HepG2 (cell line): ENCODE measurements around the gene ADAMTS14. TPM values are rescaled to one million over a fixed set of nuclear protein-coding genes. Genes with fewer than 3 reads are reported as not detected.

ENCODE experiments used
- ATAC-seq: fragments of 200-7000 bp; cut with Tn5 transposase; 3 replicates; pipeline ENCODE4 v1.9.1; 2020; ENCODE audit warnings: mild to moderate bottlenecking, moderate library complexity
- BruUV-seq: library from RNA; stranded (reverse); fragments of 400-500 nt; replicated peaks from 2 replicates; lab custom pipeline; 2021; lab: Mats Ljungman, UMichigan
- CTCF ChIA-PET: fragments of 300-600 bp; formaldehyde crosslinking; extraction: SDS; loops from one replicate; lab custom pipeline; 2021; ENCODE audit warnings: low total read pairs, inconsistent platforms, low intra/inter-chr PET ratio; lab: Yijun Ruan, JAX
- POLR2A ChIA-PET: fragments of 350-600 bp; sonication (Branson Sonifier 250); formaldehyde crosslinking; loops from one replicate; lab custom pipeline; 2020; ENCODE audit warnings: antibody characterized with exemption, inconsistent platforms; lab: Yijun Ruan, JAX
- DNase-seq: peaks from one replicate; pipeline ENCODE4 v3.0.0-alpha.2; 2015; ENCODE audit warnings: low spot score
- FAIRE-seq: peaks from 3 replicates; lab custom pipeline; 2011; peaks lifted over from hg19 to GRCh38; lab: Jason Lieb, UNC
- H2AFZ ChIP-seq: one replicate; pipeline ENCODE4 v1.6.1; 2011; ENCODE audit warnings: low read length, inconsistent platforms
- H3K27ac ChIP-seq: fragments of 300-600 bp; 3 replicates; pipeline ENCODE4 v1.8.0; 2011; ENCODE audit warnings: mixed run types, mild to moderate bottlenecking, mixed read lengths, low read length, inconsistent platforms; ENCODE audit not compliant: insufficient read depth; ENCODE audit errors: extremely low read length
- H3K27me3 ChIP-seq, 2 experiments: fragments of 200-600 bp in 1 of 2; 2 replicates in 1 of 2; 3 replicates in 1 of 2; pipeline versions ENCODE4 v1.6.0 to v1.8.0; 2011; ENCODE audit warnings: low read length in 2 of 2, mild to moderate bottlenecking in 2 of 2, moderate library complexity in 2 of 2, inconsistent platforms in 1 of 2; ENCODE audit not compliant: insufficient read depth in 2 of 2, control insufficient read depth in 1 of 2
- H3K36me3 ChIP-seq, 2 experiments: fragments of 200-600 bp in 1 of 2; replicated peaks in 1 of 2; 2 replicates in 1 of 2; 3 replicates in 1 of 2; pipeline versions ENCODE4 v1.5.1 to v1.8.0; 2011; ENCODE audit warnings: low read length in 2 of 2, inconsistent platforms in 1 of 2; ENCODE audit not compliant: insufficient read depth in 2 of 2, control insufficient read depth in 1 of 2
- H3K4me1 ChIP-seq: 2 replicates; pipeline ENCODE4 v1.5.1; 2012; ENCODE audit warnings: low read length, inconsistent platforms; ENCODE audit not compliant: insufficient read depth
- H3K4me2 ChIP-seq: 2 replicates; pipeline ENCODE4 v1.6.0; 2011; ENCODE audit warnings: low read depth, low read length, inconsistent platforms
- H3K4me3 ChIP-seq, 3 experiments: fragments of 200-600 bp in 1 of 3; sonication (generic), shearing (Covaris generic) in 1 of 3; replicated peaks in 1 of 3; 2 replicates each; pipeline ENCODE4 v1.5.1; 2011 to 2016; ENCODE audit warnings: low read length in 3 of 3, inconsistent platforms in 2 of 3, low read depth in 2 of 3, mild to moderate bottlenecking in 2 of 3, control low read depth in 1 of 3, mixed read lengths in 1 of 3; ENCODE audit not compliant: insufficient read depth in 1 of 3
- H3K79me2 ChIP-seq: one replicate; pipeline ENCODE4 v1.6.1; 2011; ENCODE audit warnings: low read length, inconsistent platforms; ENCODE audit not compliant: insufficient read depth
- H3K9ac ChIP-seq: 2 replicates; pipeline ENCODE4 v1.6.0; 2011; ENCODE audit warnings: mild to moderate bottlenecking, low read depth, low read length, inconsistent platforms; ENCODE audit not compliant: insufficient read depth
- H3K9me3 ChIP-seq: 2 replicates; pipeline ENCODE4 v1.5.1; 2012; ENCODE audit warnings: mild to moderate bottlenecking, low read length
- H4K20me1 ChIP-seq: 2 replicates; pipeline ENCODE4 v1.6.0; 2011; ENCODE audit warnings: inconsistent platforms, mild to moderate bottlenecking, low read length, moderate library complexity; ENCODE audit not compliant: insufficient read depth
- KDM4B ChIP-seq: sonication (generic); formaldehyde crosslinking; IDR thresholded peaks from 2 replicates; pipeline ENCODE4 v1.4.0; 2020; ENCODE audit warnings: missing genetic modification reagents
- MIER3 ChIP-seq: IDR thresholded peaks from 2 replicates; pipeline ENCODE4 v1.6.1; 2016; ENCODE audit warnings: missing compliant biosample characterization, borderline replicate concordance
- NR2C2 ChIP-seq: sonication (generic); formaldehyde crosslinking; IDR thresholded peaks from 2 replicates; pipeline ENCODE4 v1.4.0; 2020; ENCODE audit warnings: missing genetic modification reagents, mild to moderate bottlenecking, moderate library complexity, borderline replicate concordance
- THYN1 ChIP-seq: sonication (generic); formaldehyde crosslinking; IDR thresholded peaks from 2 replicates; pipeline ENCODE4 v1.8.1; 2023; ENCODE audit warnings: low read depth, mild to moderate bottlenecking, moderate library complexity, missing genetic modification reagents, borderline replicate concordance
- ZNF326 ChIP-seq: sonication (generic); formaldehyde crosslinking; IDR thresholded peaks from 2 replicates; pipeline ENCODE4 v1.4.0; 2020; ENCODE audit warnings: missing genetic modification reagents, borderline replicate concordance
- ZNF441 ChIP-seq: sonication (generic); formaldehyde crosslinking; IDR thresholded peaks from 2 replicates; pipeline ENCODE4 v1.7.0; 2021; ENCODE audit warnings: missing genetic modification reagents, borderline replicate concordance
- ZNF496 ChIP-seq: sonication (generic); formaldehyde crosslinking; IDR thresholded peaks from 2 replicates; pipeline ENCODE4 v1.8.1; 2023; ENCODE audit warnings: mild to moderate bottlenecking, moderate library complexity, missing genetic modification reagents; ENCODE audit not compliant: insufficient replicate concordance
- ZNF564 ChIP-seq: sonication (generic); formaldehyde crosslinking; IDR thresholded peaks from 2 replicates; pipeline ENCODE4 v1.8.1; 2023; ENCODE audit warnings: mild to moderate bottlenecking, missing genetic modification reagents
- ZNF577 ChIP-seq: sonication (generic); formaldehyde crosslinking; IDR thresholded peaks from 2 replicates; pipeline ENCODE4 v1.4.0; 2020; ENCODE audit warnings: mild to moderate bottlenecking, low read depth, missing genetic modification reagents, borderline replicate concordance
- WGBS: methylation state at CpG from one replicate; pipeline ENCODE4 v1.1.6; 2017; ENCODE audit warnings: low lambda C conversion rate; 5-methylcytosine and 5-hydroxymethylcytosine counted together
- in situ Hi-C: cut with HindIII; loops from 2 replicates; pipeline ENCODE4 v1.10.0; 2017; ENCODE audit warnings: low pct_unique_long_range_greater_than_20kb; ENCODE audit not compliant: extremely low pct_ligation_motif_present
- intact Hi-C: fragments of 100-400 bp; cut with micrococcal nuclease; formaldehyde crosslinking; loops from one replicate; pipeline ENCODE4 v1.10.0; 2022; ENCODE audit not compliant: unreplicated experiment
- polyA plus RNA-seq, 8 experiments: library from polyadenylated mRNA; depleted of rRNA in 3 of 8; stranded (reverse) in 7 of 8; unstranded in 1 of 8; fragments of >200 nt; fragmentation: Illumina TruSeq in 4 of 8; extraction: Trizol in 4 of 8; gene quantifications; 2 replicates each; pipeline versions ENCODE4 v1.2.1 to v1.2.3, GENCODE V29; 2011 to 2016; ENCODE audit warnings: low read depth in 4 of 8, missing spikeins in 1 of 8, mixed read lengths in 1 of 8; ENCODE audit not compliant: insufficient read depth in 1 of 8
- total RNA-seq, 5 experiments: library from RNA; depleted of rRNA; stranded (reverse); fragments of >200 nt; fragmentation: Illumina TruSeq; extraction: Trizol; gene quantifications; 2 replicates each; pipeline ENCODE4 v1.2.3, GENCODE V29; 2016; ENCODE audit warnings: low read depth in 1 of 5
- TF ChIP-seq, protein P1 (sequence below): sonication (generic); formaldehyde crosslinking; IDR thresholded peaks from 2 replicates; pipeline ENCODE4 v1.4.0; 2020; ENCODE audit warnings: missing genetic modification reagents
- TF ChIP-seq, protein P2 (sequence below): sonication (generic); formaldehyde crosslinking; IDR thresholded peaks from 2 replicates; pipeline ENCODE4 v1.5.1; 2020; ENCODE audit warnings: mild to moderate bottlenecking, missing genetic modification reagents
- TF ChIP-seq, protein P3 (sequence below): sonication (generic); formaldehyde crosslinking; IDR thresholded peaks from 2 replicates; pipeline ENCODE4 v1.5.1; 2020; ENCODE audit warnings: missing genetic modification reagents, mild to moderate bottlenecking, borderline replicate concordance

Gene ADAMTS14
- total and polyA plus RNA-seq, 2 of the 13 experiments (the other 11 are each of a cell fraction or from before 2014, with no cell fraction given), result 0.04 to 0.07 TPM

DNA sequence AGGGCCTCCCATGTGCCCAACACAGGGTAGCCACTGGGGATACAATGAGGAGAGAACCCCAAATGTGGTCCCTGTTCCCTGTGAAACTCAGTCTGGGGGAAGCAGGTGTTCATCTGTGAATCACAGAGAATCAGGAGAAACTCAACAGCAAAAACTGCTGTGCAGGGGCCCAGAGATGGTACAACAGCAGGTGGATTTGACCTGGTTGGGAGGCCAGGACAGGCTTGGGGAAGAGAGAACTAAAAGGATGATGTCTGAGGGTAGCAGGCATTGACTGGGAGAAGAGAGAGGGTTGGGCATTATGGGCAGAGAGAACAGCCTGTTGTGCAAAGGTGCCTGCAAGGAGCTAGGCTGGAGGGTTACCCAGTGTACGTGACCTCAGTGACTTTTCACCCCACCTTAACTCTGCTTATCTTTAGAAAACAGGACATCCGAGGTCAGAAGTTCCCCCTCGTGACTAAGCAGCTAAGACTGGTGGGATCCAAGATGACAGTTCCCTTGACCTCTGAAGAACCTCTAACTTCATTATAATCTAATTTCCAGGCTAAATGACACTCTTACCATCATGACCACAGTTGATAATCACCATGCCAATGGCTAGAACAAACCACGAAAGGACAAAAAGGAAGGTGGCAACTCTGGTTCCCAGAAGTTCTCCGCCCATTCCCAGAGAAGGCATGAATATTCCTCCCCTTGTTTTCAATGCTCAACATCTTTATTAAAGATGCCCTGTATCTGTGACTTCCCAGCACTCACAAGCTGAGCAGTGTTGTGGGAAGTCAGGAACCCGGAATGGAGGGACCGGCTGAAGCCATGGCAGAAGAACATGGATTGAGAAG lies 5.1 kb upstream of the ADAMTS14 start:
- no TSS peak for BruUV-seq
- H4K20me1 ChIP-seq, result no peaks in the 10 kb centered on the region
- no peak overlapping the region for H2AFZ ChIP-seq
- no peaks in the 10 kb centered on the region for H3K36me3 ChIP-seq
- no peak for DNase-seq
- no peaks in the 10 kb centered on the region for H3K4me1 ChIP-seq
- ChIA-PET POLR2A (no interaction called here), CTCF (no interaction called here)
- H3K4me3 ChIP-seq, result no peak overlapping the region
- no peak overlapping the region for H3K9ac ChIP-seq
- in situ Hi-C loops, result no loop called here
- no peaks in the 10 kb centered on the region for H3K9me3 ChIP-seq
- intact Hi-C loops, result no loop called here
- peaks cover 3 to 17% of the 10 kb centered on the region in 2 experiments; a peak in 4 of 5 replicates for H3K27me3 ChIP-seq
- H3K79me2 ChIP-seq, result no peaks in the 10 kb centered on the region
- no peak for ATAC-seq
- H3K27ac ChIP-seq, result no peak overlapping the region
- 45% methylated on average over 7 of the region's 7 CpGs for WGBS
- H3K4me2 ChIP-seq, result no peak overlapping the region
- no peak for FAIRE-seq
- TF ChIP-seq ZNF564 (CRISPR knock-in tag) (no peak), ZNF441 (CRISPR knock-in tag) (no peak), ZNF496 (CRISPR knock-in tag) (no peak), ZNF577 (no peak), KDM4B (CRISPR knock-in tag) (no peak), NR2C2 (CRISPR knock-in tag) (no peak), ZNF326 (no peak), MIER3 (CRISPR knock-in tag) (no peak), THYN1 (no peak)
- TF ChIP-seq, protein P1, sequence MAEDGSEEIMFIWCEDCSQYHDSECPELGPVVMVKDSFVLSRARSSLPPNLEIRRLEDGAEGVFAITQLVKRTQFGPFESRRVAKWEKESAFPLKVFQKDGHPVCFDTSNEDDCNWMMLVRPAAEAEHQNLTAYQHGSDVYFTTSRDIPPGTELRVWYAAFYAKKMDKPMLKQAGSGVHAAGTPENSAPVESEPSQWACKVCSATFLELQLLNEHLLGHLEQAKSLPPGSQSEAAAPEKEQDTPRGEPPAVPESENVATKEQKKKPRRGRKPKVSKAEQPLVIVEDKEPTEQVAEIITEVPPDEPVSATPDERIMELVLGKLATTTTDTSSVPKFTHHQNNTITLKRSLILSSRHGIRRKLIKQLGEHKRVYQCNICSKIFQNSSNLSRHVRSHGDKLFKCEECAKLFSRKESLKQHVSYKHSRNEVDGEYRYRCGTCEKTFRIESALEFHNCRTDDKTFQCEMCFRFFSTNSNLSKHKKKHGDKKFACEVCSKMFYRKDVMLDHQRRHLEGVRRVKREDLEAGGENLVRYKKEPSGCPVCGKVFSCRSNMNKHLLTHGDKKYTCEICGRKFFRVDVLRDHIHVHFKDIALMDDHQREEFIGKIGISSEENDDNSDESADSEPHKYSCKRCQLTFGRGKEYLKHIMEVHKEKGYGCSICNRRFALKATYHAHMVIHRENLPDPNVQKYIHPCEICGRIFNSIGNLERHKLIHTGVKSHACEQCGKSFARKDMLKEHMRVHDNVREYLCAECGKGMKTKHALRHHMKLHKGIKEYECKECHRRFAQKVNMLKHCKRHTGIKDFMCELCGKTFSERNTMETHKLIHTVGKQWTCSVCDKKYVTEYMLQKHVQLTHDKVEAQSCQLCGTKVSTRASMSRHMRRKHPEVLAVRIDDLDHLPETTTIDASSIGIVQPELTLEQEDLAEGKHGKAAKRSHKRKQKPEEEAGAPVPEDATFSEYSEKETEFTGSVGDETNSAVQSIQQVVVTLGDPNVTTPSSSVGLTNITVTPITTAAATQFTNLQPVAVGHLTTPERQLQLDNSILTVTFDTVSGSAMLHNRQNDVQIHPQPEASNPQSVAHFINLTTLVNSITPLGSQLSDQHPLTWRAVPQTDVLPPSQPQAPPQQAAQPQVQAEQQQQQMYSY (CRISPR knock-in tag), result no peak
- TF ChIP-seq, protein P2, sequence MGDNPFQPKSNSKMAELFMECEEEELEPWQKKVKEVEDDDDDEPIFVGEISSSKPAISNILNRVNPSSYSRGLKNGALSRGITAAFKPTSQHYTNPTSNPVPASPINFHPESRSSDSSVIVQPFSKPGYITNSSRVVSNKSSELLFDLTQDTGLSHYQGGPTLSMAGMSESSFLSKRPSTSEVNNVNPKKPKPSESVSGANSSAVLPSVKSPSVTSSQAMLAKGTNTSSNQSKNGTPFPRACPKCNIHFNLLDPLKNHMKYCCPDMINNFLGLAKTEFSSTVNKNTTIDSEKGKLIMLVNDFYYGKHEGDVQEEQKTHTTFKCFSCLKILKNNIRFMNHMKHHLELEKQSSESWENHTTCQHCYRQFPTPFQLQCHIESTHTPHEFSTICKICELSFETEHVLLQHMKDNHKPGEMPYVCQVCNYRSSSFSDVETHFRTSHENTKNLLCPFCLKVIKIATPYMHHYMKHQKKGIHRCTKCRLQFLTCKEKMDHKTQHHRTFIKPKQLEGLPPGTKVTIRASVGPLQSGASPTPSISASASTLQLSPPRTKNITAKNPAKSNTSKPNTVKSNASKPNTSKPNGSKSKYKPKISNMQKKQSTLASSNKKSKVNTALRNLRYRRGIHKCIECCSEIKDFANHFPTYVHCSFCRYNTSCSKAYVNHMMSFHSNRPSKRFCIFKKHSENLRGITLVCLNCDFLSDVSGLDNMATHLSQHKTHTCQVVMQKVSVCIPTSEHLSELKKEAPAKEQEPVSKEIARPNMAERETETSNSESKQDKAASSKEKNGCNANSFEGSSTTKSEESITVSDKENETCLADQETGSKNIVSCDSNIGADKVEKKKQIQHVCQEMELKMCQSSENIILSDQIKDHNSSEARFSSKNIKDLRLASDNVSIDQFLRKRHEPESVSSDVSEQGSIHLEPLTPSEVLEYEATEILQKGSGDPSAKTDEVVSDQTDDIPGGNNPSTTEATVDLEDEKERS (CRISPR knock-in tag), result no peak
- TF ChIP-seq, protein P3, sequence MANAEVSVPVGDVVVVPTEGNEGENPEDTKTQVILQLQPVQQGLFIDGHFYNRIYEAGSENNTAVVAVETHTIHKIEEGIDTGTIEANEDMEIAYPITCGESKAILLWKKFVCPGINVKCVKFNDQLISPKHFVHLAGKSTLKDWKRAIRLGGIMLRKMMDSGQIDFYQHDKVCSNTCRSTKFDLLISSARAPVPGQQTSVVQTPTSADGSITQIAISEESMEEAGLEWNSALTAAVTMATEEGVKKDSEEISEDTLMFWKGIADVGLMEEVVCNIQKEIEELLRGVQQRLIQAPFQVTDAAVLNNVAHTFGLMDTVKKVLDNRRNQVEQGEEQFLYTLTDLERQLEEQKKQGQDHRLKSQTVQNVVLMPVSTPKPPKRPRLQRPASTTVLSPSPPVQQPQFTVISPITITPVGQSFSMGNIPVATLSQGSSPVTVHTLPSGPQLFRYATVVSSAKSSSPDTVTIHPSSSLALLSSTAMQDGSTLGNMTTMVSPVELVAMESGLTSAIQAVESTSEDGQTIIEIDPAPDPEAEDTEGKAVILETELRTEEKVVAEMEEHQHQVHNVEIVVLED (CRISPR knock-in tag), result no peak
